GM18502 (cell line): Measurements from ENCODE around the gene ADAMTS20.
"Not testable (repeated sequence)": the region's sequence is repeated elsewhere in the genome, so short reads cannot be mapped to it uniquely, and the experiment has no call there.

ENCODE experiments used
- ATAC-seq: cut with Tn5 transposase; IDR thresholded peaks from one replicate; pipeline ENCODE4 v1.9.1; 2021; ENCODE audit warnings: mild to moderate bottlenecking; ENCODE audit not compliant: unreplicated experiment, poor library complexity

ADAMTS20 gene

GRCh38 chr12:43551971-43552559 is at the start of gene ADAMTS20:
Gene ADAMTS20, minus strand, starts transcription at chr12:43552203. Its CDS starts 282 bp downstream, at chr12:43551921.
- ATAC-seq = no peak

GRCh38 chr12:43599708-43600107 is 47.7 kb upstream of the ADAMTS20 start:
- no peak for ATAC-seq

GRCh38 chr12:43599066-43599465 is 47.1 kb upstream of the ADAMTS20 start:
- no peak for ATAC-seq

- no peak for ATAC-seq
Observed at GRCh38 chr12:43590307-43590706, 38.3 kb upstream of the ADAMTS20 start.

- no peak for ATAC-seq
Observed at GRCh38 chr12:43586646-43587245, 34.7 kb upstream of the ADAMTS20 start.

- no peak for ATAC-seq
Observed at GRCh38 chr12:43585676-43586075, 33.7 kb upstream of the ADAMTS20 start.

- no peak for ATAC-seq
Observed at GRCh38 chr12:43580601-43581000, 28.6 kb upstream of the ADAMTS20 start.

GRCh38 chr12:43579206-43579605 is 27.2 kb upstream of the ADAMTS20 start:
- no peak for ATAC-seq

- no peak for ATAC-seq
Observed at GRCh38 chr12:43578782-43579181, 26.8 kb upstream of the ADAMTS20 start.

- no peak for ATAC-seq
Observed at GRCh38 chr12:43577381-43577780, 25.4 kb upstream of the ADAMTS20 start.

- ATAC-seq = no peak
Observed at GRCh38 chr12:43576162-43576561, 24.2 kb upstream of the ADAMTS20 start.

GRCh38 chr12:43571885-43572284 is 19.9 kb upstream of the ADAMTS20 start:
- no peak for ATAC-seq

GRCh38 chr12:43556057-43556456 is 4.1 kb upstream of the ADAMTS20 start:
- ATAC-seq = no peak

GRCh38 chr12:43551279-43551970 is 578 bp downstream of the ADAMTS20 start:
- ATAC-seq = no peak

GRCh38 chr12:43550831-43551271 is 1.2 kb downstream of the ADAMTS20 start:
- no peak for ATAC-seq

GRCh38 chr12:43544703-43545102 is 7.3 kb downstream of the ADAMTS20 start:
- ATAC-seq = no peak

GRCh38 chr12:43540470-43540869 is 11.5 kb downstream of the ADAMTS20 start:
- ATAC-seq = no peak

- ATAC-seq = not testable (repeated sequence)
Observed at GRCh38 chr12:43537675-43538074, 14.3 kb downstream of the ADAMTS20 start.

- ATAC-seq = no peak
Observed at GRCh38 chr12:43516045-43516444, 36.0 kb downstream of the ADAMTS20 start.

GRCh38 chr12:43501703-43502102 is 50.3 kb downstream of the ADAMTS20 start:
- ATAC-seq = no peak

- ATAC-seq = no peak
Observed at GRCh38 chr12:43493261-43493797, 58.7 kb downstream of the ADAMTS20 start.
